Nasal cavity respiratory epithelium epithelial cell of viscerocranial mucosa (primary cell): ENCODE results near the gene CATSPER1. TPM values are rescaled to one million over a fixed set of nuclear protein-coding genes. Genes with fewer than 3 reads are reported as not detected.

Experiments used
- total RNA-seq: library from RNA; depleted of rRNA; stranded (reverse); fragments of >200 nt; gene quantifications from 2 replicates; pipeline ENCODE4 v1.2.3, GENCODE V29; 2014

Gene CATSPER1
- not detected in 2 replicates for total RNA-seq

GRCh38 chr11:66026017-66026529, at the start of gene CATSPER1:
CATSPER1 (minus strand) TSS chr11:66026479; CDS start chr11:66026379, 100 bp downstream.

GRCh38 chr11:66069715-66070603, 43.7 kb upstream of the CATSPER1 start, which contains the start of gene PACS1:
PACS1 (plus strand) TSS chr11:66070272; CDS start chr11:66070487, 215 bp downstream.

GRCh38 chr11:66051766-66052663, 25.7 kb upstream of the CATSPER1 start, which contains the start of gene SF3B2:
SF3B2 (plus strand) TSS chr11:66052364; CDS start chr11:66052385, 21 bp downstream.

GRCh38 chr11:66048547-66049323, 22.5 kb upstream of the CATSPER1 start, which contains the start of gene GAL3ST3:
GAL3ST3 (minus strand) TSS chr11:66049161; CDS start chr11:66045415, 3,746 bp downstream.

GRCh38 chr11:66011785-66012303, 14.4 kb downstream of the CATSPER1 start, which contains the start of gene CST6:
CST6 (plus strand) TSS chr11:66012008; CDS start chr11:66012045, 37 bp downstream.

GRCh38 chr11:66001942-66002647, 24.2 kb downstream of the CATSPER1 start, which contains the start of the genes BANF1 and EIF1AD:
BANF1 (plus strand) TSS chr11:66002503; CDS start chr11:66003251, 748 bp downstream.
EIF1AD (minus strand) TSS chr11:66002157; CDS start chr11:66000389, 1,768 bp downstream.

Other genes starting within 250 kb of the CATSPER1 start
- gene AP5B1, start 245.5 kb downstream of the CATSPER1 start, total RNA-seq: 10.6 and 20.7 TPM in 2 replicates
- gene OVOL1, start 239.4 kb downstream of the CATSPER1 start, total RNA-seq: 19.0 and 22.2 TPM in 2 replicates
- 0.68 and 1.2 TPM in 2 replicates for gene SNX32, start 192.5 kb downstream of the CATSPER1 start, total RNA-seq
- 659 and 765 TPM in 2 replicates for gene CFL1, start 168.3 kb downstream of the CATSPER1 start, total RNA-seq
- gene MUS81, start 166.0 kb downstream of the CATSPER1 start, total RNA-seq: 50.8 and 70.1 TPM in 2 replicates
- 2.4 and 10.7 TPM in 2 replicates for gene EFEMP2, start 153.7 kb downstream of the CATSPER1 start, total RNA-seq
- gene CTSW, start 146.6 kb downstream of the CATSPER1 start, total RNA-seq: not detected in 2 replicates
- gene FIBP, start 138.0 kb downstream of the CATSPER1 start, total RNA-seq: 92.5 and 141 TPM in 2 replicates
- gene CCDC85B, start 135.8 kb downstream of the CATSPER1 start, total RNA-seq: 10.9 and 32.5 TPM in 2 replicates
- 20.3 and 27.7 TPM in 2 replicates for gene FOSL1, start 126.1 kb downstream of the CATSPER1 start, total RNA-seq
- 12.0 and 12.5 TPM in 2 replicates for gene C11orf68, start 107.4 kb downstream of the CATSPER1 start, total RNA-seq
- gene DRAP1, start 107.1 kb downstream of the CATSPER1 start, total RNA-seq: 94.0 and 217 TPM in 2 replicates
- not detected in 2 replicates for gene TSGA10IP, start 81.0 kb downstream of the CATSPER1 start, total RNA-seq
- gene SART1, start 64.7 kb downstream of the CATSPER1 start, total RNA-seq: 36.2 and 41.8 TPM in 2 replicates
- gene EIF1AD, start 24.3 kb downstream of the CATSPER1 start, total RNA-seq: 48.1 and 50.2 TPM in 2 replicates
- 13.2 and 17.8 TPM in 2 replicates for gene BANF1, start 24.0 kb downstream of the CATSPER1 start, total RNA-seq
- gene CST6, start 14.5 kb downstream of the CATSPER1 start, total RNA-seq: 1.7 and 2.6 TPM in 2 replicates
- not detected in 2 replicates for gene GAL3ST3, start 22.7 kb upstream of the CATSPER1 start, total RNA-seq
- gene SF3B2, start 25.9 kb upstream of the CATSPER1 start, total RNA-seq: 103 and 117 TPM in 2 replicates
- 7.5 and 34.8 TPM in 2 replicates for gene PACS1, start 43.8 kb upstream of the CATSPER1 start, total RNA-seq
- 23.2 and 49.8 TPM in 2 replicates for gene KLC2, start 231.2 kb upstream of the CATSPER1 start, total RNA-seq
- gene RAB1B, start 242.2 kb upstream of the CATSPER1 start, total RNA-seq: 61.2 and 88.6 TPM in 2 replicates